Measurements from ENCODE around the gene MSANTD2.
"Not testable (repeated sequence)": the region's sequence is repeated elsewhere in the genome, so short reads cannot be mapped to it uniquely, and the experiment has no call there.

Gene MSANTD2

DNA sequence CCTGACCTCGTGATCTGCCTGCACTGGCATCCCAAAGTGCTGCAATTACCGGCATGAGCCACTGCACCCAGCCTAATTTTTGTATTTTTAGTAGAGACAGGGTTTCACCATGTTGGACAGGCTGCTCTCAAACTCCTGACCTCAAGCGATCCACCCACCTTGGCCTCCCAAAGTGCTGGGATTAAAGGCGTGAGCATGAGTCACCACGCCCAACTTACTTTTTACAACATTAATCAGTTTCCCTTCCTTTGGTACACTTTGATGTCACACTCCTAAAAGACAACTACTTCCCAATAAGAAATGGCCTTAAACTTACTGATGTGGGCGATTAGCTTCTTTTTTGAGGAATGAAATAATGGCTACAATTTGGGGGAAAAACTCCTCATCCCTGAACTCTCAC is 29.2 kb downstream of the MSANTD2 start:
- DNase-seq (ENCODE audit: low spot score) = not testable (repeated sequence)

DNA sequence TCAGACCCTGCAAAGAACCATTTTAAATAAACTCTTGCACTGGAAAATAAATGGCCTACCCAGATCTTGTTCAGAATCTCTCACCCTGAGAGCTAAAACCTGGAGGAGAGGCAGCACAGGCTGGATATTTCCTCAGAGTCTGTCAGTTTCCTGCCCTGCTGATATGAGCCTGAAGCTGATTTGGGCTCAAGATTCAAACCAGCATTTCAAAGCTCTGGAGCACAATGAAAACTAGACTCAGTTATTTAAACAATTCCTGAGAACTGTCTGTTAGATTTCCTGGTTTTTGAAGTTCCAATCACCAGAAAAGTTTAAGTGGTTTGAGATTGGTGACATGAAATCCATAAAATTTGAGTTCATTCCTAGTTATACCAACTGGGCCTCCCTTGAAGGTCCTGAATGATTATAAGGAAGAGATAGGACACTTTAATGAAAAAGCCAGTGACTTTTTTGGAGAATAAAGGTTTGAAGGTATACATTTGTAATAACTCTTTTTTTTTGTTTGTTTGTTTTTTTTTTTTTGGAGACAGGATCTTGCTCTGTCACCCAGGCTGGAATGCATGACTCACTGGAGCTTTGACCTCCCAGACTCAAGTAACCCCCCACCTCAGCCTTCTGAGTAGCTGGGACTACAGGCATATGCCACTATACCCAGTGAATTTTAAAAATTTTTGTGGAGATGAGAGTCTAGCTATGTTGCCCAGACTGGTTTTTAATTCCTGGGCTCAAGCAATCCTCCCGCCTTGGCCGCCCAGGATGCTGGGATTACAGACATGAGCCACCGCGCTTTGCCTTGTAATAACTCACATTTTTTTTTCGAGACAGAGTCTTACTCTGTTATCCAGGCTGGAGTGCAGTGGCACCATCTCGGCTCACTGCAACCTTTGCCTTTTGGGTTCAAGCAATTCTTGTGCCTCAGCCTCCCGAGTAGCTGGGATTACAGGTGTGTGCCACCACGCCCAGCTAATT is 30.1 kb downstream of the MSANTD2 start:
- no peak for DNase-seq (ENCODE audit: low spot score)

DNA sequence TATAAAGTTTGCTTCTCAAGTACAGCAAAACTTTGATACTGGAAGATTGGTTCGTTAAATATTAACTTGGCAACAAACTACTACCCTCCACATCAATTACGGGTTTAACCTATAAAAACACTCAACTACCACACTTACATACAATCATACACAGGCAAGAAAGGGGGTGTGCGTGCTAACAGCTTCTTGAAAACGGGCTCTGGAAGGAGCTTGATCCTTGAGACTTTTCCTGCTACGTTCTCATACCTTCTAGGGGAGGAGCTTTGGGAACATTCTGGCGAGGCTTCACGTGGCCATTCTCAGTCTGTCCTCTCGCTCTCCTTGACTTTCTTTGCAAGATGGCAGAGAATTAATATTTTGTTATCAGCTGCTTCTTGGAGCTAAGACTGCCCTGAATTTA is 31.3 kb downstream of the MSANTD2 start:
- DNase-seq (ENCODE audit: low spot score) = no peak

DNA sequence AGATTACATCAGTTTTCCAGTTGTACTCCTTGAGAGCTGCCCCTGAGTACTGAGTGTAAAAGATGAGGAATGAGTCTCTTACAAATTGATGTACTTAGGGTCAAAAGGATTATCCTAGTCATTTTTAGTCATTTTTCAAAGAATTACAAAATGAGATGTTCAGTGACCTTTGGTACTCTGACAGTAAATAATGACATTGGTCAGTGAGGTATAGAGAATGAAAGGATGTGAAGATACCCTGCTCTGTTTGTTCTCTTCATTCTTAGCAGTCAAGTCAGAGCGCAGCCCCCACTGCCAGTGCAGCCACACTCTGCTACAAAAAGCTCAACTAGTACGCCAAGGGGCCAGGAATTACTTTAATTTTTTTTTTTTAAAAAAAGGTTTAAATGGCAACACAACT is 34.0 kb downstream of the MSANTD2 start:
- no peak for DNase-seq (ENCODE audit: low spot score)

DNA sequence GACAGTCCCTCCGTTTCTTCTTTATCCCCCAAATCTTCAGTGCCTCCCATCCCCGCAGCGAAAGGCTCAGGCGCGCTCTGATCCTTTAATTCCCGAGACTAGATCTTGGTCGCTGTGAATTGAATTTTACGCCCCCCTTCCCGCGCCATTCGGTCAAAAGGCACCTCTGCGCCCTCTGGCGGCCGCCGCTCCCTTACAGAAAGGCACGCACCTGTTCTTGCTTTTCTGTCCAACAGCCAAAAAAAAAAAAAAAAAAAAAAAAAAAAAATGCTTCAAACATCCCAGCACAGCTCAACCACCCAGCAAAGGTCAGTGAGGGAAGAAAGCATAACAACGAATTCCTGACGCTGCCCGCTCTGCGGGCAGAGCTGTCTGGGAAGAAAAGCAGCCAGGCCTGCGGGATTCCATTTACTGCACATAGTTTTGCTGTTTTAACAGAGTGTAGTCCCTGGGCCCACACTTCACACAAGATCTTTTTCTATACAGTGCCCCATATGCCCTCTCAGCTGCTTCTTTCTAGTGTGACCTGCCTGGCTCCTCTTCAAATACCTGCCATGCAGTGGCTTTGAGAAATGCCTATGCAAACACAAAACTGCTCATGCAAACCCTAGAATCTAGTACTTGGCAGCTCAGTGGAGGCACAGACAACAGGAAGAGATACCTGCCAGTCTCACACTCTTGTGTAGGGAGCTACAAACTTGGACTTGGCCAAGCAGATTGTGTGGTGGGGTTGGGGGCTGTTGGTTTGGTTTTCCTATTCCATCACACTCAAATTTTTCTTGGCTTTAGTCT is 36.9 kb downstream of the MSANTD2 start:
- peak; percentile 65 for DNase-seq (ENCODE audit: low spot score)

DNA sequence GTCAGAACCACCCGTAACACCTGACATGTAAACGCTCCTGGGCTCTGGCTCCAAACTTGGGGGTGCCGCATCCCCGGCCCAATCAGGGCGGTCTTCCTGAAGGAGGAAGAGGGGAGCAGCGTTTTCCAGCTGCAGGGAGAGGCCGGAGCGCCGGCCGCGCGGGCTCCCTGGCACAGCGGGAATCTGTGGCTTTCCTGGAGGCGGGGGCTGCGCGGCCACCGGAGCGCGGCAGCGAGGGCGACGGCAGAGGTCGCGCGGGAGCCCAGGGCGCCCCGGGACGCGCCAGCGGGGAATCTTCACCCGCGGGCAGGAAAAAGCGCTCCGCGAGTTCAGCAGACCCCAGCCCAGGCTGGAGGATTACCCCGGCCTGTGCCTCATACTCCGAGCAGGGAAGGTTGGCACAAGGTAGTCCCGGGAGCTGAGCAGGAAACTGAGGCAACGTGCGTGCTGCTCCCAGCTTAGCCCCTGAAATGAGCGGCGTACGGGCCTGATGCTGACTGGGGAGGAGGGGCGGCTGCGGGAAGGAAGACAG is 37.5 kb downstream of the MSANTD2 start:
- DNase-seq (ENCODE audit: low spot score) = peak; percentile 9

DNA sequence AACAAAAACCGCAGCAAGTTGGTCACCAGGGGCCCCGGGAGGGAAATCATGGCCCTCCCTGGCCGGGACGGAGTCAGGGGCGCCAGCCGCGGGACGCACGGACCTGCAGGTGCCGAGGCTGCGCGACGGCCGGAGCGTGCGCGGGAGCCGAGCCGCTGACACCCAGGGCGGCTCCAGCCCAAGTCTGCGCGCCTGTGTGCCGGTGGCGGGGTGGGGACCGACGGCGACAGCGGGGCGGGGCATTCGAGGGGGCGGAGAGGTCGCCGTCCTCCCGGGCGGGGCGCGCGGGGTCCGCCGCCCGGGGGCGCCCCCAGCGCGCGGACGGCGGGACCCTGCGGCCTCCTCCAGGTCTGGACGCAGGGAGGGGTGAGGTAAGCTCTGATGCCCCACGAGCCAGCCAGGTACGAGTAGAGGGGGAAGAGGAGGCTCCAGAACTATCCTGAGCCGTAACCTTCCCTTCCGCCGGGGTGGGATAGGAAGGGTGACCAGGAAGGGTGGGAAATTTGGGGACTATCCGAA is 38.0 kb downstream of the MSANTD2 start, which contains the start of gene ESAM:
Gene ESAM (minus strand): TSS at position 186 of the 519 bp plus-strand sequence. CDS start 136 bp downstream, at position 50.
- peak; percentile 72 for DNase-seq (ENCODE audit: low spot score)

DNA sequence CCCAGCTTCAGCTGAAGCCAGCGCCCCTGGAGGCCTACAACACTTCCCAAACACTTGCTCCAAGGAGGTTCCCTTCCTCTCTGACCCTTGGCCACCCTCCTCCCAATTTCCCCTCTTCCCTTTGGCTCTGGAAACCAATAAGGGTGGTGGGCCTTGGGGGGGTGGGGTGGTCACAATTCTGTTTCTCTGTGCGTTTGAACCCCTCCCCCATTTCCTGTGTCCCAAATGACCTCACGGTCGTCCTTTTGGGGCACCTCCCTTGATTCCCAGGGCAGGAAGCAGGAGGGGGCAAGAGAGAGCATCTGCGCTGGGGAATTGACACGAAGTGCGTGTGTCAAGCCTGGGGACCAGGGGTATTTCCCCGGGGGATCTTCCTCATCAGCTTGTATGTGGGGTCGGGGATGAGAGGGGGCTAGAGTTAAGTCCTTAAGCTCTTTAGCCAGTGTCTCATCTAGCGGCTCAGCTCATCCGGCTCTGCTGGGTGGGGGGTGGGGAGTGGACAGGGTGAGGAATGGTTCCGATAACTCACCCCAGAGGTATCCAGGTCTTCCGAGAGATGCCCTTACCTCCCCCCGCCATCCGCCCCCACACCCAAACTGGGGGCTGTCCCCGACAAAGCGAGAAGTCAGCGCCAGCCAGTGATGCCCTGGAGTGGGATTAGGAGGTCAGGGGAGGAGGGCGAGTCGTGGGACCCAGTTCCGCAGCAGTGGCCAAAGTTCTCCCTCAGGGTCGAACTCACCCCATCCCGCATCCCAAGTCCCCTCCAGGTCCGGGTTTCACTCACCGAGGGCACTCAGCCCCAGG is 38.7 kb downstream of the MSANTD2 start:
- no peak for DNase-seq (ENCODE audit: low spot score)

DNA sequence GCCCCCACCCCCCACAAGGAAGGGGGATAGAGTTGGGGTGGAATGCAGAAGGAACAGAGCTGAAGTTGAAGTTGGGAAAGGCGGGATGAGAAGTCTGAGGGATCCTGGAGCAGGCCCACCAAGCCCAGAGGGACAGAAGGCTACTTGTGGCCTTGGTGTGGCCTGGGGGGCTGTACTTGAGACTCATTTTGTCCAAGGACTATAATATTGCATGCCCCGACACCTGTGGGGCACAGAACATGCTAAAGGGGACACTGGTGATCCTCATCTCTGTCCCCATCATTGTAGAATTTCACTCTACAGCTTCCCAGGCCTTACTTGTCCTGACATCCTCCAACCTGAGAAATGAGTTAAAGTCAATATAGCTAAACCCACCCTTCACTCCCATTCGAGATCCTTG is 39.4 kb downstream of the MSANTD2 start:
- no peak for DNase-seq (ENCODE audit: low spot score)

DNA sequence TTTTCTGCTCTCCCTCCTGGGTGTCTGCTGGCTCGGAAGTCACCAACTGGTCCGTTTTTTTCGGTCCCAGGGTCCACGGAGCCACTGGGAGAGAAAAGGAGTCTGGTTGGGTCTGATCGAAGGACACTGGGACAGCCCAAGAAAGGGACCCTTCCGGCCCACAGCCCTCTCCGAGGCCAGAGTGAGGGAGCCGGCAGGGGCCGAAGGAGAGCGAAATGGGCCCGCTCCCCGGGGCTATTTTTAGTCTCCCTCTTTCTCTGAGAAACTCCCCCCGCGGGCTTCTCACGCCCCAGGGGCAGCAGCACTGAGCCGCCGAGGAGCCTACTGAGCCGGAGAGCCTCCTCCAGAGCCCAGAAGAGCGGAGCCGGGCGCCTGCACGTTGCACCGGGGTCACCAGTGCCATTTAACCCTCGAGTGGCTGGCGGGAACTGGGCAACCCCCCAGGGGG is 40.0 kb downstream of the MSANTD2 start:
- no peak for DNase-seq (ENCODE audit: low spot score)

DNA sequence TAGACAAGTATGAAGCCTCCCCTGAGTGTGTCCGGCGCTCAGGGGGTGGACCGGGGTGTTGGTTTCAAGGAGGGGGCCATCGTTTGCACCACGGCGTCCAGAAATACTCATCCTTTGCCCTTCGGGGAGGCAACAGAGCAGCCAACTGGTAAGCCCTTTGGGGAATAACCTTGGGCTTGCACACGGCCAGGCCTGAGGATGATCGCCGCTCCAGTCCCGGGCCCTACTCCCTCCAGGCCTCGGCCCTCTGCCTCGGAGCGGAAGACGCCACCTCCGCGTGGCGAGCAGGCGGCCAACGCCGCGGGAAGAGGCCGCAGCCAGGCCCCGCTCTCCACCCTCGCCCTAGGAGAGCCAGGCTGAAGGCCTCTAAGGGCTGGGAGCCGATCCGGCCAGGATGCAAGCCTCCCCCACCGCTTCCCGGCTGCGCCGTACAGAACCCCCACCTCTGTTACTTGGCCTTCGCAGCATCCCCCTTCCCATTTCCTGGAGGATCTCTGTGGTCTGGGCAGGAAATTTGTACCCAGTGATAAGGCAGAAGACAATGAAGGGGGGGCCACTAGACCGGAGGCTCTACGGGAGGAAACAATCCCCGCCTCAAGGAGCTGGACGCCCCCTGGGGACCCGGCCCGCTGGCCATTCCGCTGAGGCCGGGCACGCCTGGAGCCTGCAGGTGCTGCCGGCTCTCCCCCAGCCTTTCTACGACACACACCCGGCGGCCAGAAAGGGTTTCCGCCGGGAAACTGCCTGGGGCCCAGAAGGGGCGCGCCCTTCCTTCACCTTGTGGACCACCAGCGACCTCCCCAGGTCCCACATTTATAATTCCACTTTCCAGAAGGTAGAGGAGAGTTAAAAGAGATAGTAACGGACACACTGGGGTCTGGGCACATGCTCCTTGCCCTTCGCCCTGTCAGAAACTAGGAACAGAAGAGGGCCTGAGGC is 40.7 kb downstream of the MSANTD2 start:
- DNase-seq (ENCODE audit: low spot score) = no peak

DNA sequence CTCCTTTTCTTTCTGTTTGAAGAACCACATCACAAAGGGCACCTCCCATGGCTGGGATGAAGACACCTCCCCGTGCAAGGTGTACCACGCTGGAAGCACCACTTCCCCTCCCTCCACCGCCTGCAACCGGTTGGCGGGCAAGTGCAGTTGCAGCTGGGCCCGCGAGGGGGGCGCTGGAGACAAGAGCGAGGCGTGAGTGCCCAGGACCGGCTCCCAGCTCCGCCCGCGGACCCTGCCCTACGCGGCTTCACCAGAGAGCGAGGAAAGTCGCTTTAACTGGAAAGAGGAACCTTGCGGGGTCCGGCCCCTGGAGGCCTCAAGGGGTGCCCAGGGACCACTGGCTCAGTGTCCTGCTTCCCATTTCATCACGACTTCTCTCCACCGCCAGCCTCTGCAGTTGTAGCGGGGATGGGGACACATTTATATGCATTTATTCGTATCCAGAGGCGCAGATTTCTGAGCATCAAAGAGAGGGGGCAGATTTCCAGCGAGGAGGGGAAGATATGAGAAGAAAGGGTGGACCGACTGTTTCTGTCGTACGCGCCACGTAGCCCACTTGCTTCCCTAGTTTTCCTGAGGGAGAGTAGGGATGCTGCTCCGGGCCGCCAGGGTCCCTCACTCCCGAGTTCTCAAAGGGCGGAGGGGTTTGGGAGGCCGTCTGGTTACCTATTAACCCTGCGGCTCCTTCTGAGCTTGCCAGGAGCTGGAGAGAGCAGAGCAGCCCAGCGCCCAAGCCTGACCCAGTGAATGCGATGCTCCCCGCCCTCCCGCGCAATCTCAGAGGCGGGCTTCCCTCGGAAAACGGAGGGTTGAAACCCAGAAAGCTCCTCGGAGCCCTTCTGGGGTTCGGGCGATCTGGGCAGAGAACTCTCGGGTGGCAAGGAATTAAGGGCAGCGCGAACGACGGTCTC is 41.6 kb downstream of the MSANTD2 start:
- peak; percentile 93 for DNase-seq (ENCODE audit: low spot score)

DNA sequence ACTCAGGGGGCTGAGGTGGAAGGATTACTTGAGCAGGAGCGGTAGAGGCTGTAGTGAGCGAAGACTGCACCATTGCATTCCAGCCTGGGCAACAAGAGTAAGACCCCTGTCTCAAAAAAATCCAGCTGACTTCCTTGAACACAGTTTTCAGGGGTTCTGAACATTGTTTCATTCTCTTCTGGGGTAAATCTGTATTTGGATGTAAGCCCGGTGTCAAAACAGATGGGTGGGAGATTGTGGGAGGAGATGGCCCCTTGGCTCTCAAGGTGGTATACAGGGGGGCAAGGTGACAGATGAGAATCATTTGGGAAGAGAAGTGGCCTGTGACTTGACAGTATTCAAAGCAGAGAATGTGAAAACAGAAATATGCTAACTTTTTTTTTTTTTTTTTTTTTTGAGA is 42.9 kb downstream of the MSANTD2 start:
- no peak for DNase-seq (ENCODE audit: low spot score)

DNA sequence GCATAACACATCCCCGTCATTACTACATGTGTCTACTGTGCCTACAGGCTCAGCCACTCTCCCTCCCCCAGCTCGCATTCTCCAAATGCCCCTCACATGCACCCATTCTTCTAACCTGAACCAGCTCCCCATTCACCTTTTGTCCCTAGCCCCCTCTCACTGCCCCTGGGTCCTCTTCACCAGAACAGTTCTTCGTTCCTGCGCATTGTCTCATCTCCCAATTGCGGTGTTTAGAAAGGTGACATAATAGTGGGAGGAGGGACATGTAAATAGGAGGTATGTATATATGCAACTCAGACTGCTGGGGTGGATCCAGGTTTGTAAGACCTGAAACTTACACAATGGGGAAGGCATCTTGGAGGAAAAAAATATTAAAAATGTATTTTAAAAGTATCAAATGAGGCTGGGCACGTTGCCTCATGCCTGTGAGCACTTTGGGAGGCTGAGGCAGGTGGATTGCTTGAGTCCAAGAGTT is 43.4 kb downstream of the MSANTD2 start:
- DNase-seq (ENCODE audit: low spot score) = no peak

DNA sequence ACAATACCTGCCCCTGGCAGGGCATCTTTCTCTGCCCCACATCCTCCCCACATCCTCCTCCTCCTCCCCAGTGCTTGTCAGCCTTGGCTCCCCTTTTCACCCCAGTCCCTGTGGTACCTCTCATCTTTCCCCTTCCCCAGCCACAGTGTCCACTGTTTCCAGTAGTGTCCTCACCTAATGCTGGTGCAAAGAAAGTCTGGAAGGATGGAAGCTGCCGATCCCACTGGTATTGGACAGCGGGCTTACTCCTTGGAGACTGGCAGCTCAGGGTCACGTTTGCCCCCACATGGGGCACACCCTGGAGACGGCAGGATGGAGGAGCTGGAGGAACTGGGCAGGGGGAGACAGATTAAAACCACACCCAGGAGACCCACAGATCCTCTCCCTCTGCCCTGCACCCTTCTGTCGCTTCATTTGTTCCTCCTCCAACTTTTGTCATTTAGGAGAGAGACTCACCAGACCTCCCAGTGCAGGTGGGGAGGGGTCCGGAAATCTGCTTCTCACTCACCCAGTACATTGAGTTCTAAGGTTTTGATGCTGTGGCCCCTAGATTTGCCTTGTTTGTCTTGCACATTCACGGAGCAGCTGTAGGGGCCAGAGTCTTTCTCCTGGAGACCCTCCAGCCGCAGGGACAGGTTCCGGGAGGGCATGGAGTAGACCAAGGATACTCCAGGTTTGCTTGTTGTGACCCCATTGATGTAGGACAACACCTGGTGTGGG is 44.0 kb downstream of the MSANTD2 start:
- no peak for DNase-seq (ENCODE audit: low spot score)

DNA sequence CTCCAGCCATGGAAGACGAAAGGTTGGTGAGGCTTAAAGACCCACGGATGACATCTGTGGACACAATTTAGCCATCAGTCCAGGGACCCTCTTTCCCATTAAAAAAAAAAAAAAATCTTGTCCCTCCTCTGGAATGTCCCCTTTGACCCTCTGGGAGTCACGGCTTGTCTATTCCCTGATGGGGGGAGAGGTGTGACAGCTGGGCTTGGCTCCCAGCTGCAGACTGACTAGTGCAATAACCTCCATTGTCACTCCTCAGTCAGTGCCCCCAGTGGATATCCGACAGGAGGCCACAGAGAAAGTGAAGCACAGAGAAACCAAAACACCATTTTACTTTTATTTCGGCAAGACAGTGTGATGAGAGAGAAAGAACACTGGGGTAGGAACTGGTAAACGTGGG is 45.5 kb downstream of the MSANTD2 start:
- no peak for DNase-seq (ENCODE audit: low spot score)

DNA sequence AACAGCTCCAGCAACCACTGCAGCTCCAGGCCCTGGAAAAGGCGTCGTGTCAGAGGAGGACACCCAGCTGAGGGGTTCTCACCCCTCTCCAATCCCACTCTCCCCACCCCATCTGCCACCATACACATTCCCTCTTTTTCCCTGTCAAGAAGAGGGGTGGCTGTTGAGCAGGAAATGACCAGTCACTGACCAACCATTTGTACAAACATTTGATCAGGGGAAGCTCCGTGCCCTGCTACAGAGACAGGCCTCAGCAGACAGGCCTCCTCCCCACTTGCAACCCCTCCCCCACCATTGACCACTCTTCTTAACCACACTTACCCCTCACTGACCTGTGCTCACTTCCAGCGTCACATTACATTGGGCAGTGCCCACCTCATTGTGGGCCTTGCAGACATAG is 45.9 kb downstream of the MSANTD2 start:
- no peak for DNase-seq (ENCODE audit: low spot score)

DNA sequence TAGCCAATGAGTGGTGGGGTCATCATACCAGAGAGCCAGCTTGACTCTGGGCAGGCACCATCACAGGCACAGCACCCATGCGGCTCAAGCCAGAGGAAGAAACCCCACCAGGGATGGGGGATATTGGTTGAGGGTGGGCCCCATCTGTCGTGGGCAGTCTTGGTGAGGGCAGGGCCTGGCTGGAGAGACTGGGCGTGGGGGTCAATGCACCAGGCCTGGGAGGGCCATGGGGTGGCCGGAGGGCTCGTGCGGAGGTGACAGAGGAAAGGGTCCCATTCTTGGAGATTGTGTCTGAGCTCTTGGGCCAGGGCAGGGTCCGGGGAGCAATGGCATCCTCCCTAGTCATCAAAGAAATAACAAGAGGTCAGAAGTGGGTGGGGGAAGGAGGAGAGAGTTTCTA is 46.6 kb downstream of the MSANTD2 start:
- no peak for DNase-seq (ENCODE audit: low spot score)

Data from HuH-7.5 (cell line).